Kidney epithelial cell (primary cell): Measurements from ENCODE around the gene FER1L5. TPM values are rescaled to one million over a fixed set of nuclear protein-coding genes. Genes with fewer than 3 reads are reported as not detected.

ENCODE experiments used
- DNase-seq: peaks from one replicate; pipeline ENCODE4 v3.0.0-alpha.2; 2010; ENCODE audit warnings: low read depth
- H3K27me3 ChIP-seq: 2 replicates; pipeline ENCODE4 v1.6.0; 2011; ENCODE audit warnings: low read length; ENCODE audit not compliant: control insufficient read depth, insufficient read depth
- H3K36me3 ChIP-seq: 2 replicates; pipeline ENCODE4 v1.5.1; 2011; ENCODE audit warnings: low read length; ENCODE audit not compliant: control insufficient read depth, insufficient read depth
- H3K4me3 ChIP-seq: 2 replicates; pipeline ENCODE4 v1.5.1; 2011; ENCODE audit warnings: low read depth, mild to moderate bottlenecking, control low read depth, low read length
- CTCF ChIP-seq: IDR thresholded peaks from 2 replicates; pipeline ENCODE4 v1.5.1; 2011; ENCODE audit warnings: mild to moderate bottlenecking, moderate library complexity, low read length, control low read depth, inconsistent platforms; ENCODE audit not compliant: insufficient read depth, poor library complexity, severe bottlenecking
- total RNA-seq: library from RNA; depleted of rRNA; stranded (reverse); fragments of >200 nt; gene quantifications from 2 replicates; pipeline ENCODE4 v1.2.3, GENCODE V29; 2015

Gene FER1L5
- total RNA-seq, 1 donor from 2014 or later = not detected

GRCh38 chr2:96601382-96602292, 40.9 kb upstream of the FER1L5 start:
- H3K27me3 ChIP-seq = no peaks in the 10 kb centered on the region
- no peak overlapping the region for H3K4me3 ChIP-seq
- no peak for TF ChIP-seq CTCF
- DNase-seq = no peak
- peaks cover 4% of the 10 kb centered on the region for H3K36me3 ChIP-seq

- no peak for DNase-seq
- H3K27me3 ChIP-seq = no peaks in the 10 kb centered on the region
- no peak overlapping the region for H3K4me3 ChIP-seq
- peaks cover 4% of the 10 kb centered on the region for H3K36me3 ChIP-seq
- TF ChIP-seq CTCF = no peak
These were observed 40.2 kb upstream of the FER1L5 start for GRCh38 chr2:96602330-96602823.

GRCh38 chr2:96604104-96604503, 38.5 kb upstream of the FER1L5 start:
- Histone ChIP-seq H3K4me3 (no peak overlapping the region), H3K36me3 (peaks cover 4% of the 10 kb centered on the region), H3K27me3 (no peaks in the 10 kb centered on the region)
- no peak for DNase-seq
- peak; percentile 20 for TF ChIP-seq CTCF

GRCh38 chr2:96608469-96609455, 33.8 kb upstream of the FER1L5 start:
- H3K36me3 ChIP-seq = peaks cover 10% of the 10 kb centered on the region
- H3K4me3 ChIP-seq = no peak overlapping the region
- no peak for TF ChIP-seq CTCF
- peak; percentile 37 for DNase-seq
- H3K27me3 ChIP-seq = no peaks in the 10 kb centered on the region

- DNase-seq = no peak
- H3K27me3 ChIP-seq = no peaks in the 10 kb centered on the region
- H3K36me3 ChIP-seq = peaks cover 6% of the 10 kb centered on the region
- no peak overlapping the region for H3K4me3 ChIP-seq
- TF ChIP-seq CTCF = no peak
These were observed 26.4 kb upstream of the FER1L5 start for GRCh38 chr2:96616128-96616527.
